Endothelial cell of umbilical vein (primary cell): Measurements from ENCODE around the gene SH2D3C. TPM values are rescaled to one million over a fixed set of nuclear protein-coding genes. Genes with fewer than 3 reads are reported as not detected.

Experiments used
- BruUV-seq: library from RNA; stranded (reverse); fragments of 400-500 nt; replicated peaks from 2 replicates; lab custom pipeline; 2021; lab: Mats Ljungman, UMichigan
- CTCF ChIA-PET: fragments of 300-600, 350-600 bp; sonication (Branson Sonifier 250); formaldehyde crosslinking; loops from one replicate; lab custom pipeline; 2021; ENCODE audit warnings: antibody characterized with exemption, inconsistent platforms; lab: Charles Lee
- POLR2A ChIA-PET: fragments of 300-600, 350-600 bp; sonication (Branson Sonifier 250); formaldehyde crosslinking; loops from one replicate; lab custom pipeline; 2021; ENCODE audit warnings: antibody characterized with exemption, inconsistent platforms; lab: Charles Lee
- DNase-seq: peaks from one replicate; pipeline ENCODE4 v3.0.0-alpha.2; 2011; ENCODE audit warnings: low read depth, low spot score
- FAIRE-seq: peaks from 2 replicates; lab custom pipeline; 2011; peaks lifted over from hg19 to GRCh38; lab: Jason Lieb, UNC
- H2AFZ ChIP-seq: 2 replicates; pipeline ENCODE4 v1.6.0; 2012; ENCODE audit warnings: low read depth, low read length, control low read depth, inconsistent platforms
- H3K27ac ChIP-seq: 2 replicates; pipeline ENCODE4 v1.5.1; 2011; ENCODE audit warnings: low read depth, mild to moderate bottlenecking, control low read depth, low read length, moderate library complexity; ENCODE audit not compliant: insufficient read depth
- H3K27me3 ChIP-seq, 2 experiments: 2 replicates each; pipeline versions ENCODE4 v1.6.0 to v1.6.1; 2011; ENCODE audit warnings: low read length in 2 of 2, mixed read lengths in 1 of 2; ENCODE audit not compliant: control insufficient read depth in 2 of 2, insufficient read depth in 2 of 2
- H3K36me3 ChIP-seq, 2 experiments: 2 replicates in 1 of 2; 3 replicates in 1 of 2; pipeline ENCODE4 v1.5.1; 2011; ENCODE audit warnings: low read length in 2 of 2, mild to moderate bottlenecking in 1 of 2, moderate library complexity in 1 of 2; ENCODE audit not compliant: control insufficient read depth in 2 of 2, insufficient read depth in 2 of 2; ENCODE audit errors: extremely low read depth in 1 of 2
- H3K4me1 ChIP-seq: 3 replicates; pipeline ENCODE4 v1.5.1; 2011; ENCODE audit warnings: mild to moderate bottlenecking, low read length; ENCODE audit not compliant: control insufficient read depth, insufficient read depth; ENCODE audit errors: extremely low read depth
- H3K4me2 ChIP-seq: 2 replicates; pipeline ENCODE4 v1.6.1; 2011; ENCODE audit warnings: low read length, control low read depth, mixed read lengths; ENCODE audit not compliant: insufficient read depth
- H3K4me3 ChIP-seq, 3 experiments: fragments of 200-600 bp in 1 of 3; sonication (generic), shearing (Covaris generic) in 1 of 3; replicated peaks in 1 of 3; 2 replicates each; pipeline ENCODE4 v1.5.1; 2011 to 2016; ENCODE audit warnings: control low read depth in 3 of 3, low read length in 3 of 3, mild to moderate bottlenecking in 2 of 3, inconsistent platforms in 1 of 3, low read depth in 1 of 3, moderate library complexity in 1 of 3; ENCODE audit not compliant: insufficient read depth in 1 of 3
- H3K79me2 ChIP-seq: 2 replicates; pipeline ENCODE4 v1.6.0; 2012; ENCODE audit warnings: low read length, inconsistent platforms; ENCODE audit not compliant: control insufficient read depth, insufficient read depth
- H3K9ac ChIP-seq: replicated peaks from 2 replicates; pipeline ENCODE3; 2011; ENCODE audit warnings: low read length, control low read depth; ENCODE audit not compliant: insufficient read depth; ENCODE audit errors: extremely low read depth
- H3K9me1 ChIP-seq: replicated peaks from 3 replicates; pipeline ENCODE4 v1.6.0; 2011; ENCODE audit warnings: mild to moderate bottlenecking, low read length; ENCODE audit not compliant: control insufficient read depth, insufficient read depth; ENCODE audit errors: extremely low read depth
- H3K9me3 ChIP-seq: replicated peaks from 2 replicates; pipeline ENCODE4 v1.5.1; 2012; ENCODE audit warnings: low read length, inconsistent platforms; ENCODE audit not compliant: control insufficient read depth, insufficient read depth
- H4K20me1 ChIP-seq: replicated peaks from 2 replicates; pipeline ENCODE3; 2011; ENCODE audit warnings: mild to moderate bottlenecking, low read length; ENCODE audit not compliant: control insufficient read depth, insufficient read depth; ENCODE audit errors: extremely low read depth
- FOS ChIP-seq: IDR thresholded peaks from 2 replicates; pipeline ENCODE4 v1.6.1; 2011; ENCODE audit warnings: mild to moderate bottlenecking, low read length, moderate library complexity, borderline replicate concordance; ENCODE audit not compliant: insufficient read depth
- GATA2 ChIP-seq: IDR thresholded peaks from 2 replicates; pipeline ENCODE4 v1.7.0; 2011; ENCODE audit warnings: low read depth, mild to moderate bottlenecking, moderate library complexity, mixed read lengths, low read length; ENCODE audit not compliant: insufficient read length, insufficient read depth
- POLR2A ChIP-seq: IDR thresholded peaks from 2 replicates; pipeline ENCODE4 v1.6.1; 2012; ENCODE audit warnings: low read depth, mild to moderate bottlenecking, control low read depth, low read length
- POLR2AphosphoS5 ChIP-seq: IDR thresholded peaks from 2 replicates; pipeline ENCODE4 v1.6.1; 2012; ENCODE audit warnings: low read depth, mild to moderate bottlenecking, control low read depth, low read length, moderate library complexity; ENCODE audit not compliant: insufficient read depth
- dilution Hi-C: fragments of 300-500 bp; cut with MboI; formaldehyde crosslinking; loops from one replicate; pipeline ENCODE4 v1.15.0; 2019; ENCODE audit warnings: low sequenced_read_pairs; ENCODE audit not compliant: extremely low pct_ligation_motif_present
- intact Hi-C: fragments of 100-400 bp; cut with micrococcal nuclease; formaldehyde crosslinking; loops from one replicate; pipeline ENCODE4 v1.10.0; 2022
- polyA plus RNA-seq, 4 experiments: library from polyadenylated mRNA; depleted of rRNA in 3 of 4; stranded (reverse) in 3 of 4; unstranded in 1 of 4; fragments of >200 nt; gene quantifications; 2 replicates each; pipeline versions ENCODE4 v1.2.1 to v1.2.3, GENCODE V29; 2011 to 2012; ENCODE audit warnings: missing spikeins in 1 of 4
- total RNA-seq: library from RNA; stranded (reverse); gene quantifications from 2 replicates; pipeline ENCODE4 v1.2.3, GENCODE V29; 2021
- TF ChIP-seq, protein P1 (sequence below), 2 donors: IDR thresholded peaks; 1 replicate in 1 of 2; 2 replicates in 1 of 2; pipeline ENCODE4 v1.5.1; 2011; ENCODE audit warnings: low read length in 2 of 2, mild to moderate bottlenecking in 2 of 2, moderate library complexity in 2 of 2, control low read depth in 1 of 2, inconsistent platforms in 1 of 2, low read depth in 1 of 2; ENCODE audit not compliant: insufficient read depth in 1 of 2; ENCODE audit errors: extremely low read depth in 1 of 2

SH2D3C gene
- total and polyA plus RNA-seq, 2 donors (not counting 3 experiments of a cell fraction or from before 2014, with no cell fraction given) = 95.0 to 173 TPM

DNA sequence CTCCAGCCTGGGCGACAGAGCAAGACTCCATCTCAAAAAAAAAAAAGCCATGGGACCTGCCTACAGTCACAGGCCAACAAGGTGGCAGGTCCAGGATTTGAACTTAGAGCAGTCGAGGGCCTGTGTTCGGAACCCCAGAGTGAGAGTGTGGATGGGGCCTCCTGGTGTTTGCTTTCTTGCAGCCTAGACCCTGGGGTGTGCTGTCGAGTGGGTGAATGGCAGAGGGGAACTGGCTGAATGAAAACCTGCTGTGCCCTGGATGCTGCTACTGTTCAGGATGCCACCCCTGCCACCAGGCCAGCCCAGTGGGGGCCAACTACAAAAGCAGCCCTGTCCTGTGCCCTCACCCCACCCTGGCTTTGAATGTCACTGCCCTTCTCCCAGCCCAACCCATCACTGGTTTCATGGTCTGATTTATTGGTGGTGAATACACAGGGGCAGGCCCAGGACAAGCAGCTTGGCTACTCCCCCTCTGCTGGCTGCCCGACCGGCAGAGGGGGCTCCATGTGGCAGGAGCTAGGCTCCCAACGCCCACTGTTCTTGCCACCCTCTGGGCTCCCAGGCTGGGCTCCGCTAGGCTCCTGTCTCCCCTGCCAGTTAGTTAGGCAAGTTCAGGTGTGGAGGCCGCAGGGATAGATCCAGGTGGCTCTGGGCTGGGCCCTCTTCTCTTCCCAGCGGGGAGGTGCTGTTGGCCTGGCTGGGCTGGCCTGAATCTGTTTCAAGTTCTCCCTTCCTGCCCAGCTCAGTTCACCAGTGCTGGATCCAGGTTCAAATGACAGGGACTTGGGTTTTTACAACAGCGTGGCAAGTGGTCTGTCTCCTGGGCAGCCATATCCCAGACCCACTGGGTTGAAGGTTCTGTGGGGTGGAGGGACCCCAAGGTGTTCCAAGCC is 36.4 kb upstream of the SH2D3C start:
- dilution Hi-C loops = no loop called here
- Histone ChIP-seq H3K9me3 (no peaks in the 10 kb centered on the region), H3K27ac (no peak overlapping the region), H3K9ac (no peak overlapping the region), H3K4me3 (no peak overlapping the region), H2AFZ (no peak overlapping the region), H3K9me1 (no peaks in the 10 kb centered on the region), H4K20me1 (no peaks in the 10 kb centered on the region), H3K4me1 (peaks cover 10% of the 10 kb centered on the region), H3K36me3 (peaks cover 27 to 64% of the 10 kb centered on the region in 2 experiments), H3K4me2 (no peak overlapping the region), H3K79me2 (peaks cover 7% of the 10 kb centered on the region), H3K27me3 (no peaks in the 10 kb centered on the region)
- CTCF ChIA-PET = interaction anchor here (0.8 to 8.4 kb wide), 2 partner anchors 16 to 55 kb away, joined by 3 to 76 read pairs; no protein-coding TSS in a partner anchor
- POLR2A ChIA-PET = no interaction called here
- BruUV-seq = TSS peak; percentile 95
- FAIRE-seq (peak; percentile 58), DNase-seq (no peak)
- intact Hi-C loops = no loop called here
- TF ChIP-seq GATA2 (no peak), POLR2AphosphoS5 (peak; percentile 25), FOS (no peak), POLR2A (peak; percentile 66)
- TF ChIP-seq, protein P1, sequence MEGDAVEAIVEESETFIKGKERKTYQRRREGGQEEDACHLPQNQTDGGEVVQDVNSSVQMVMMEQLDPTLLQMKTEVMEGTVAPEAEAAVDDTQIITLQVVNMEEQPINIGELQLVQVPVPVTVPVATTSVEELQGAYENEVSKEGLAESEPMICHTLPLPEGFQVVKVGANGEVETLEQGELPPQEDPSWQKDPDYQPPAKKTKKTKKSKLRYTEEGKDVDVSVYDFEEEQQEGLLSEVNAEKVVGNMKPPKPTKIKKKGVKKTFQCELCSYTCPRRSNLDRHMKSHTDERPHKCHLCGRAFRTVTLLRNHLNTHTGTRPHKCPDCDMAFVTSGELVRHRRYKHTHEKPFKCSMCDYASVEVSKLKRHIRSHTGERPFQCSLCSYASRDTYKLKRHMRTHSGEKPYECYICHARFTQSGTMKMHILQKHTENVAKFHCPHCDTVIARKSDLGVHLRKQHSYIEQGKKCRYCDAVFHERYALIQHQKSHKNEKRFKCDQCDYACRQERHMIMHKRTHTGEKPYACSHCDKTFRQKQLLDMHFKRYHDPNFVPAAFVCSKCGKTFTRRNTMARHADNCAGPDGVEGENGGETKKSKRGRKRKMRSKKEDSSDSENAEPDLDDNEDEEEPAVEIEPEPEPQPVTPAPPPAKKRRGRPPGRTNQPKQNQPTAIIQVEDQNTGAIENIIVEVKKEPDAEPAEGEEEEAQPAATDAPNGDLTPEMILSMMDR (IDR thresholded peaks at IDR 0.05; ENCODE audit: extremely low read depth in 1 of 2, insufficient read depth in 1 of 2, low read depth in 1 of 2, low read length in 2 of 2) = peak in 1 of 2 donors; percentile 1
